ENCODE data around the gene DNAAF5. TPM values are rescaled to one million over a fixed set of nuclear protein-coding genes. Genes with fewer than 3 reads are reported as not detected.
"Not testable (repeated sequence)": the region's sequence is repeated elsewhere in the genome, so short reads cannot be mapped to it uniquely, and the experiment has no call there.

DNAAF5 gene
- total RNA-seq, 1 donor from 2014 or later, result 17.7 TPM

DNA sequence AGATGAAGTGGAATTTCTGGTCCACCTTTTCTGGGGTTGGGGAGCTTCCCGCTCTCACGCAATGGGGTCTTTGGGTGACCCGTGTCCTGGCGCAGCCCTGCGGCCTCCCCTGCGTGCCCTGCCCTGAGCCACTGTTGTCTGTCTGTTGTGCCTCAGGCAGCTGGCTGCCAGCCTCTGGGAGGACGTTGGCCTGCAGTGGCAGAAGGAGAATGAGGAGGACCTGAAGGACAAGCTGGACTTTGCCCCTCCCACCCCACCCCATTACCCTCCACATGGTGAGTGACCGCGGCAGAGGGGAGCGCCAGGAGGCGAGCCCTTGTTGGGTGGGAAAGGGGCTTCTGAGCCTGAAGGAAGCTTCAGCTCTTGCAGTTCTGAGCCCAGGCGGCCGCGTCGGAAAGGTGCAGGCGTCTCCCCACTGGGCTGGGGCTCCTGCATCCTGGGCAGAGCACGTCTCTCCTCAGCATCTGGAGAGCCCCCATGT is 14.7 kb downstream of the DNAAF5 start:
- intact Hi-C loops (cut with DNase I), result no loop called here
- no peak for ATAC-seq
- DNase-seq (ENCODE audit: missing footprints), result no peak

DNA sequence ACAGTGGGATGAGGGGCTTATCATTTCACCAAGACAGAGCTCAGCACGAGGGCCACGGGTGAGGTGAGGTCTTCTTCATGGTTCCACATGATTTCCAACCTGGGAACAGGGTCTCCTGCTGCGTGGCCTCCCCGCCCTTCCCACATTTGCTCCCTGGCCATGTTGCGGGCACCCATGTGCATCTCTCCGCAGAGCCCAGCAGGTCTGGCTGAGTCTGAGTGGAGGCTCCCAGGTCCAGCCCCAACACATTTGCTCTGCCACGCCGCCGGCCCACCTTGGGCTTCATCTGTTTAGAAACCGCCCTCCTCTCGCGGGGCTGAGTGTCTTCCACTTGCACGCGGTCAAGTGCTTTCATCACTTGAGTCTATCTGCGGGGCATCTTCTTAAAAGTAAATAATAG is 15.4 kb downstream of the DNAAF5 start:
- DNase-seq (ENCODE audit: missing footprints), result peak; percentile 57
- intact Hi-C loops (cut with DNase I), result no loop called here
- no peak for ATAC-seq

DNA sequence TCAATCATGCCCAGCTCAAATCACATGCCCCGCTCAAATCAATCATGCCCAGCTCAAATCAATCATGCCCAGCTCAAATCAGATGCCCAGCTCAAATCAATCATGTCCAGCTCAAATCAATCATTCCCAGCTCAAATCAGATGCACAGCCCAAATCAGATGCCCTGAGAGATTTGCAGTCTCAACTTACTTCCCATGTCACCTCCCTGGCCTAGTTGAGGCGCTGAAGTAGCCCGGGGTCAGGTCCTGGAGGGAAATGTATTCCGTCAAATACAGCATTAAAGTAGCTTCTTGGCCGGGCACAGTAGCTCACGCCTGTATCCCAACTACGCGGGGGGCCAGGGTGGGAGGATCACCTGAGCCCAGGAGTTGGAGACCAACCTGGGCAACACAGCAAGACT is 16.3 kb downstream of the DNAAF5 start:
- intact Hi-C loops (cut with DNase I), result no loop called here

DNA sequence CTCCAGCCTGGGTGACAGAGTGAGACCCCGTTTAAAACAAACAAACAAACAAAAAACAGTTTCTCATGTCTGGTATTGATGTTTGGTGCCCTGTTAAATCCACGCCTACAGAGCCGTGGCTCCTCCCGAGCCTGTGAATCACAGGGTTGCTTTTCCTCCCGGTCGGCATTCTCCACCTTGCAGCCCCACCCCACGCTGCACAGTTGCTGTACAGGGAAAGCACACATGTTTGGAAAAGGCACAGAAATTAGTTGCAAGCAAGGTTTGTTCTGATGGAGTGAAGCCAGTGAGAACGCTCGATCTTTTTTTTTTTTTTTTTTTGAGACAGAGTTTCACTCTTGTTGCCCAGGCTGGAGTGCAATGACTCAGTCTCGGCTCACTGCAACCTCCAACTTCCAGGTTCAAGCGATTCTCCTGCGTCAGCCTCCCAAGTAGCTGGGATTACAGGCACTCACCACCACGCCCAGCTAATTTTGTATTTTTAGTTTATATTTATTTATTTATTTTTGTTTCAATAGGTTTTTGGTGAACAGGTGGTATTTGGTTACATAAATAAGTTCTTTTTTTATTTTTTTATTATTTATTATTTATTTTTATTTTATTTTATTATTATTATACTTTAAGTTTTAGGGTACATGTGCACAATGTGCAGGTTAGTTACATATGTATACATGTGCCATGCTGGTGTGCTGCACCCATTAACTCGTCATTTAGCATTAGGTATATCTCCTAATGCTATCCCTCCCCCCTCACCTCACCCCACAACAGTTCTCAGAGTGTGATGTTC is 17.0 kb downstream of the DNAAF5 start:
- ATAC-seq; DNase-seq (ENCODE audit: missing footprints); intact Hi-C loops (cut with DNase I): not testable (repeated sequence)

More for the DNA sequence above, 16.3 kb downstream of the DNAAF5 start:
- no peak for DNase-seq (ENCODE audit: missing footprints)
- no peak for ATAC-seq

DNA sequence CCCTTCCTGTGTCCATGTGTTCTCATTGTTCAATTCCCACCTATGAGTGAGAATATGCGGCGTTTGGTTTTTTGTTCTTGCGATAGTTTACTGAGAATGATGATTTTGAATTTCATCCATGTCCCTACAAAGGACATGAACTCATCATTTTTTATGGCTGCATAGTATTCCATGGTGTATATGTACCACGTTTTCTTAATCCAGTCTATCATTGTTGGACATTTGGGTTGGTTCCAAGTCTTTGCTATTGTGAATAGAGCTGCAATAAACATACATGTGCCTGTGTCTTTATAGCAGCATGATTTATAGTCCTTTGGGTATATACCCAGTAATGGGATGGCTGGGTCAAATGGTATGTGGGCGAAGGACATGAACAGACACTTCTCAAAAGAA is 17.6 kb downstream of the DNAAF5 start:
- intact Hi-C loops (cut with DNase I); DNase-seq (ENCODE audit: missing footprints); ATAC-seq: not testable (repeated sequence)

GRCh38 chr7:744854-745430 is 18.4 kb downstream of the DNAAF5 start:
- intact Hi-C loops (cut with DNase I), result no loop called here
- DNase-seq (ENCODE audit: missing footprints) (no peak), ATAC-seq (no peak)

DNA sequence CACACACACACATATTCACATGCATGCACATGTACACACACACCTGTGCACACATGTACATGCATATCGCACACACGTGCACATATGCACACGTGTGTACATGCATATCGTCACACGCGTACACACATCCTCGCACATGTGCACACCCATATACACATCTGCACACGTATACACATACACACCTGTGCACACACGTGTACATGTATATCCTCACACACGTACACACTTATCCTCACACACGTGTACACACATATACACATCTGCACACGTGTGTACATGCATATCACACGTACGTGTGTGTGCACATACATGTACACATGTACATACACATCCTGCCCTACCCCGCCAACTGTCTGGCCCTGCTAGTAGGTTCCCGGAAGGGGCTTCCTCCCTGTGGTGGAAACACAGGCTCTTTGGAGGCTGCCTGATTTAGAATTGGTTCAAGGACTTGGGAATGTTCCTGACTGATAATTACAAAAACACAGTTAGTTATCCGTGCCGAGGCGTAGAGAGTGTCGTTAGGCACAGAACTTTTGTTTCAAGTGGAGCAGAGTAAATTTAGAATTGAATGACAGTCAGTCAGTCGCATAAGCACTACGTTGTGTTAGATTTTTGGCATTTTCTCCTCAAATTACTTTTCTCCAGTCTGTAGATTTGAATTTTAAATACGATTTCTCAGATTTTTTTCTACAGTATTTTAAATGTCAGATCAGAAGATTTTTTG is 19.1 kb downstream of the DNAAF5 start:
- intact Hi-C loops (cut with DNase I), result no loop called here
- ATAC-seq, result peak; percentile 73
- no peak for DNase-seq (ENCODE audit: missing footprints)

DNA sequence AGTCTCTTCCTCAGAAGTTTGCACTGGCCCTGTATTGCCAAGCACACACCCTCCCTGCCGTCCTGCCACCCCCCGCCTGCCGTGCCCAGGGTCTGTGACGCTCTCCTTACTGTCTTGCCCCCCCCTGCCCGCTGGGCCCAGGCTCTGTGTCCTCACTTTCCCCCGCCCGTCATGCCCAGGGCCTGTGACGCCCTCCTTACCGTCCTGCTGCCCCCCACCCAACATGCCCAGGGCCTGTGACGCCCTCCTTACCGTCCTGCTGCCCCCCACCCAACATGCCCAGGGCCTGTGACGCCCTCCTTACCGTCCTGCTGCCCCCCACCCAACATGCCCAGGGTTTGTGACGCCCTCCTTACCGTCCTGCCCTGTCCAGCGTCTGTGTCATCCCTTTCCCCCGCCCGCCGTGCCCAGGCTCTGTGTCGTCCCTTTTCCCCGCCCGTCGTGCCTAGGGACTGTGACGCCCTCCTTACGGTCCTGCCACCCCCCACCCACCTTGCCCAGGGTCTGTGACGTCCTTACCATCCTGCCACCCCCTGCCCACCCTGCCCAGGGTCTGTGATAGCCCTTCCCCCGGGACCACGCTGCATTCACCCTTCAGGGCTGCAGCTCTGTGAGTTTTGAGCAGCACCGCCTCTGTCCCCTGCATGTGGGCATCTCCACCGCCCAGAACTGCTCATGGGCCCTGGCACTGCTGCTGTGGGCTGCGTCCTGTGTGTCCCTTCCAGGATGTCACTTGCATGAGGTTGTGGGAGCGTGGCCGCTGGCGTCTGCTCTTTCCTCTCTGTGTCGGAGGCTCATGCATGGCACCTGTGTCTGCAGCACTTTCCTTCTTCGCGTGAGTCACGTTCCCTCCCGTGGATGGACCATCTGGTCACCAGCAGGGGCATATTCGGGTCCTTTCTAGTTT is 19.9 kb downstream of the DNAAF5 start:
- peak; percentile 68 for DNase-seq (ENCODE audit: missing footprints)
- no peak for ATAC-seq
- intact Hi-C loops (cut with DNase I), result no loop called here

DNA sequence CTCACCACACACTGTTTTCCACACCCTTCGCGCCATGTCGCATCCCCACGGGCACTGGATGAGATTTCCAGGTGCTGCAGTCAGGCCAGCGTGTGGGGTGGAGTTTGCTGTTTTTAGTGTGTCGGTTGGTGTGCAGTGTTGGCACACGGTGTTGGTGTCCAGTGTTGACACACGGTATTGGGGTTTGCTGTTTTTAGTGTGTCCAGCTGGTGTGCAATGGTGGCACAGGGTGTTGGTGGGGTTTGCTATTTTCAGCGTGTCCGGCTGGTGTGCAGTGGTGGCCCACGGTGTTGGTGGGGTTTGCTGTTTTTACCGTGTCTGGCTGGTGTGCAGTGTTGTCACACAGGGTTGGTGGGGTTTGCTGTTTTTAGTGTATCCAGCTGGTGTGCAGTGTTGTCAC is 20.7 kb downstream of the DNAAF5 start:
- intact Hi-C loops (cut with DNase I), result no loop called here
- ATAC-seq (no peak), DNase-seq (ENCODE audit: missing footprints) (no peak)

DNA sequence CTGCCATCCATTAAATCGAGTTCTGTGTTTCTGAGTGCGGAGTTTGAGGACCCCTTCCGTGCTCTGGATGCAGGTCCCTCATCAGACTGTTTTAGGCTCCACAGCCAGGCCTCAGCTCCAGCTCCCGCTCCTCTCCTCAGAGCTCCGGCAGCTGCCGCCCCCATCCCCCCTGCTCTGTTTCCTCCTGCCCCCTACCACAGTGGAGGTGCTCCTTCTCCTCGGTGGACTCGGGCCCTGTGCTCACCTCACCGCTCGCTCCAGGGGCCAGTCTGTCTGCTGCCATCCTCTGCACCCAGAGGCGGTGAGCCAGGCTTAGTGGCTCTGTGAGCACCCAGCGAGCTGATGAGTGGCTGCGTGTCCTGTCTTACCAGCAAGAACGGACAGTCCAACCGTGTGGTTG is 21.9 kb downstream of the DNAAF5 start:
- DNase-seq (ENCODE audit: missing footprints) (peak; percentile 64), ATAC-seq (no peak)
- intact Hi-C loops (cut with DNase I), result no loop called here

DNA sequence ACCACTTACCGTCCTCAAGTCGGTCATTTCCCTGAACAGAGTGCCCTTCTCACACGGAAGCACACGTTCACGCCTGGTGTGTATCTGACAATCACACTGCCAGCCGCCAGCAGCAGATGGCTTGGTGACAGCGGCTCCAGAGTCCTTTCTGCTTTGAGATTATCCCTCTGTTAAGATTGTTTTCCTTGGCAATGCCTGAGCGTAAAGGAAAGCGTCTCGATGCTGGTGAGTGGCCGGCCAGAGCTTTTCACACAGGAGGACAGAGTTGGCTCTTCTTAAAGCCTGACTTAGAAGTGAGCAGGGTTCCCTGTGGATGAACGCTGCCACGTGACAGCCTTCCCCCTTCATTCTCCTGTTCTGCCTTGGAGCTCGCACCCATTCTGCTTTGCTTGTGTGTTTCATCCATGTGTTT is 22.6 kb downstream of the DNAAF5 start:
- intact Hi-C loops (cut with DNase I), result no loop called here
- ATAC-seq (peak; percentile 82), DNase-seq (ENCODE audit: missing footprints) (peak; percentile 81)

DNA sequence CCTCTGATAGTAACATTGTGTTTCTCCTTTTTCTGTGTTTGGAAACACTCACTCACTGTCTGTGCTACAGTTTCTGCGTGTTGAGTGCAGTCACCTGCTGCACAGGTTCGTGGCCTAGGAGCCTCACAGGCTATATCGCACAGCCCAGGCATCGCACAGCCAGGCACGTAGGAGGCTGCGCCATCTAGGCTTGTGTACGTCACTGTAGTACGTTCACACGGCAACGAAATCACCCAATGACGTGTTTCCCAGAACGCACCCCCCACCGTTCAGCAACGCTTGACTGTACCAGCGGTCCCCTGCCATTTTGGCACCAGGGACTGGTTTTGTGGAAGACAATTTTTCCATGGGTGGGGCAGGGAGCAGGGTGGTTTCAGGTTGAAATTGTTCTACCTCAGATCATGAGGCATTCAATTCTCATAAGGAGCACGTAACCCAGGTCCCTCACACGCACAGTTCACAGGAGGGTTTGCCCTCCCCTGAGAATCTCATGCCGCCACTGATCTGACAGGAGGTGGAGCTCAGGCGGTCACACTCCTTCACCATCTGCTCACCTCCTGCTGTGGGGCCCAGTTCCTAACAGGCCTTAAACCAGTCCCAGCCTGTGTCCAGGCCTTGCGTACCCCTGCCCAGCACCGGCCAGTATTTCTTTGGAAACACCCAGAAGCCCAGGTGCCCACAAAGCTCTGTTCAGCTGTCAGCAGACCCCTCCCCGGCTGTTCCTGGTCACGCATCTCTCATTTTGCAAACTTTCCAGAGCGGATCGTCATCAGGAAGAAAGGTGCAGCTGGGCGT is 23.8 kb downstream of the DNAAF5 start:
- intact Hi-C loops (cut with DNase I), result no loop called here
- ATAC-seq (no peak), DNase-seq (ENCODE audit: missing footprints) (peak; percentile 59)

GRCh38 chr7:751826-752225 is 25.3 kb downstream of the DNAAF5 start:
- DNase-seq (ENCODE audit: missing footprints) (no peak), ATAC-seq (no peak)
- intact Hi-C loops (cut with DNase I), result no loop called here

- peak; percentile 56 for DNase-seq (ENCODE audit: missing footprints)
- ATAC-seq; intact Hi-C loops (cut with DNase I): not testable (repeated sequence)
Measured at GRCh38 chr7:752256-752655, 25.8 kb downstream of the DNAAF5 start.

GRCh38 chr7:753190-753589 is 26.7 kb downstream of the DNAAF5 start:
- peak; percentile 59 for DNase-seq (ENCODE audit: missing footprints)
- intact Hi-C loops (cut with DNase I), result no loop called here
- no peak for ATAC-seq

DNA sequence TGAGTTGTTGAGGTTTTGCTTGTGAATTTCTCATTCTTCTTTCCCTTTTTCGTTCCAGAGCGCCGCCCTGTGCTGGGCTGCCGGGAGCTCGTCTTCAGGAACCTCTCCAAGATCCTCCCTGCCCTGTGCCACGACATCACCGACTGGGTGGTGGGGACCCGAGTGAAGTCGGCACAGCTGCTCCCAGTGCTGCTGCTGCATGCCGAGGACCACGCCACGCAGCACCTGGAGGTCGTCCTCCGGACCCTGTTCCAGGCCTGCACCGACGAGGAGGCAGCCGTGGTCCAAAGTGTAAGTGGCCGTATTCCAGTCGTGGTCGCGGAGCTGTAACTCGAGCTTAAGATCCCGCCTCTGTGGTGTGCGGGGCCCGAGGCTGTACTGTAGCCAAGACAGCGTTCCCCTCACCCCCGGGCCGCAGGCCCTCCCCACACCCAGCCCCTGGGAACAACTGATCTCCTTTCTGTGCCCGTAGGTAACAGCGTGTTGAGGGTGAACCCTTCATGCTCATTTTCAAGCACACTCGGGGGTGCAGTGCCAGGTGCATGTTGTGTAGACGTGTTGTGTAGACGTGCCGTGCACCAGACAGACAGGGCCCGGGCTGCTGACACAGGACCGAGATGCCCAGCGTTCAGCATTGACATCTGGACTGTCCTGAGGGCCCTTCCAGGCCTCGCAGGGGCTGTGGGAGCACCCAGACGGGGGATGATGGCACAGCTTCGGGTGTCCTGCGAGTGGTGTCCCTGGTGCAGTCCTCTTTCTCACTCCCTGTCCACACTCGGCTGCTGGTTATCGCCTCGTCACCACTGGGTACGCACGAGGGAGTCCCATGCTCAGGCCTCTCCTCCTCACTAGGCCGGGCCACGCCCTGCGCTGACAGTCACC is 28.3 kb downstream of the DNAAF5 start:
- intact Hi-C loops (cut with DNase I), result no loop called here
- ATAC-seq, result no peak
- peak; percentile 58 for DNase-seq (ENCODE audit: missing footprints)

- ATAC-seq, result no peak
- no peak for DNase-seq (ENCODE audit: missing footprints)
- intact Hi-C loops (cut with DNase I), result no loop called here
Measured at GRCh38 chr7:755413-755805, 28.9 kb downstream of the DNAAF5 start.
